T-helper 9 cell (primary cell): ENCODE data around the gene GINS3.

Experiments used
- DNase-seq: peaks from one replicate; pipeline ENCODE4 v3.0.0-alpha.2; 2020

GINS3 gene

DNA sequence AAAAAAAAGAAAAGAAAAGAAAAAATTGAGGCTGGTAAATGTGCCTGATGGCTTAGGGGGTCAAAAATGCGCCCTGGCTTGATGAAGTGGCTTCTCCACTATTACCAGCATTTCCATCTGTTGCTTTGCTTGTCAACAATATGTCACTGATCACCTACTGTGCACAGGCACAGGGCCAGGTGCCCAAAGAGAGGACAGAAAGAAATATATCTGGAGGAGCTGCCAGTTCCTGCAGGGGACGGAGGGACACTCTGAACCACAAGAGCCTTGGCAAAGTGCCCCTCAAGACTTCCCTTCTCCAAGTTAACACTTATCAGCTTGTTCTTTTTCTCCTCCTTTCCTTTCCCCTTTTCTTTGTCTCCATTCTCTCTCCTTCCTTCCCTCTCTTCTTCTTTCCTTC, 34.7 kb downstream of the GINS3 start:
- DNase-seq = no peak

DNA sequence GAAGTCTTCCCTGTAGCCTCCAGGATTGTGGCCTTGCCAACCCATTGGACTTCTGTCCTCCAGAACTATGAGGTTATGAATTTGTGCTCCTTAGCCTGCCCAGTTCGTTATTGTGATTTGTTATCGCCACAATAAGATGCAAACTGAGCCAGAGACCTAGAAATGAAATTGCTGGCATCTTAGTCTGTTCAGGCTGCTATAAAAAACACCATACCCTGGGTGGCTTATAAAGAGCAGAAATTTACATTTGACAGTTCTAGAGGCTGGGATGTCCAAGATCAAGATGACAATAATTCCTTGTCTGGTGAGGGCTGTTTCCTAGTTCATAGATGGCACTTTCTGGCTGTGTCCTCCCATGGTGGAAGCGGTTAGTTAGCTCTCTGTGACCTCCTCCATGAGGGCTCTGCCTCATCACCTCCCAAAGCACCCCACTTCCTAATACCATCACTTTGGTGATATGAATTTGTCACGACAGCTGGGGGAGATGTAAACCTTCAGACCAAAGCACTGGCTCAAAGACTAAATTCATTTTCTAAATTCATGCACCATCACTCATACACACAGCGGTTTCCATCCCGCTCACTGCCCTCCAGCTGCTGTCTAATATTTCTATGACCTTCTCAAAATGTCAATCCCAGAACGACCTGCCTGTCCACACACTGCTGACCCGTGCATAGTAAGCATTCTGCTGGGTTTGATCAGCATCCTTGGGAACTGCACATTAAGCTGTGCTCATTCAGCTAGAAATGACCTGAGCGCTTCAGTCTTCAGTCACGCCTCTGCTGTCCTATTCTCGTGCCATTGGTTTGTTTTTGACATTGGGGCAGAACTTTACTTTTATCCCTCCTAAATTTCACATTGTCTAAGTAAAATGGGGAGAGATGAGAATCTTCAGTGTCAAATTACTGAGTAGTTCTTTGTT, 36.6 kb downstream of the GINS3 start:
- DNase-seq = no peak

DNA sequence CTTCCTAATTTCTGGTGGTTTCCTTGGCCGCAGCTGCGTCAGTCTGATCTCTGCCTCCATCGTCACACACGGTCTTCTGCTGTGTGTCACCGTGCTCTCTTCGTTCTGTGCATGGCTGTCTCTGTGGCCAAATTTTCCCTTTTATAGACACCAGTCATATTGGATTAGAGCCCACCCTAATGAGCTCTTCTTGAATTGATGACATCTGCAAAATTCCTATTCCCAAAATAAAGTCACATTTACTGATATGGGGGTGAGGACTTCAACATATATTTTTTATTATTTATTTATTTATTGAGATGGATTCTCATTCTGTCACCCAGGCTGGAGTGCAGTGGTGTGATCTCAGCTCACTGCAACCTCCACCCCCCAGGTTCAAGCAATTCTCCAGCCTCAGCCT, 38.4 kb downstream of the GINS3 start:
- DNase-seq = no peak

DNA sequence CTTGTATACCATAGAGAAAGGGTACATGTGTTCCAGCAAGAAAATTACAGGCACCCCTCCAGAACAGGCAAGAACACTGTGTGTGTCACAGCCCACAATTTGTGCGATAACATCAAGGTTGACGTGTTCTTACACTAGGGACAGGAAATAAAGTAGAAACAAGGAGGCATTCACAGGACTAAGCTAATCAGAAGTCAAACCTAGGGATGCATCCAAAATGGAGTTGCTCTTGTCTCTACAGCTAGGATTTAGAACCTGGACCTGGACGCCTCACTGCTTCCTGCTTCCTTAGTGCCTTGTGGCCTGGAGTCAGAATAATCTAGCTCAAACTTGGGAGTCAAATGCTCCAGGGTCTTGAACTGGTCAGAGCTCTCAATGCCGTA, 41.3 kb downstream of the GINS3 start:
- DNase-seq = no peak

DNA sequence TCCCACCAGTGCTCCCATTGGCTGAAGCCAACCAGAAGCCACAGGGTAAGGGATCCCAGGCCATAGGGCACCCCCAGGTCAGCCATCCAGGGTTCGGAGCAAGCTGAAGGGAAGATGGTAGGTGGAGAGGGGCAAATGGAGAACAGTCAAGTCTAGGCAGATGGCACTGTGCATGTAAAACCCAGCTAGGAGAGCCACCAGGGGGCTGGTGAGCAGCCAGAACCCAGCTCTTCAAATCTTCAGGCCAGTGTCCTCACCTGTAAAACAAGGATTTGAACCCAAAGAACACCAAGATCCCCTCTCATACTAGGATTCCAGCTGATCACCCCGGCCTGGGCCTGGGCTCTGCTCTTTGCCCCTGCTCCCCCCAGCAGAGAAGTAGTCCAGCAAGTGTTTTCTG, 43.5 kb downstream of the GINS3 start:
- no peak for DNase-seq

DNA sequence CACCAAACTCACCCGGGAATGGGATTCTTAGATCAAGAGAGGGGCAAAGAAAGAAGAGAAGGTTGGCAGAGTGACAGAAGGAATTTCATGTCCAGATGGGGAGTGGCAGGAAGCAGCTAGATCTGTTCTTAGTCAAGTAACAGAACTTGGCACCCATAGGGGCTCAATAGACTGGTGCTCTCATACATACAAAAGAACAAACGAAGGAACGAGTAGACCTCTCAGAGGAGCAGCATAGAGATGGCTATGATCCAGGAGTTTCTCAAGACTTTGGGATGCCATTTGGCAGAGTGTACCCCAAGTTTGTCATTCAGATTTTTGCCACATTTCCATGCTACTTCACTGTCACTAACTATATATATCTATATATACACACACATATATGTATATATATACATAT, 47.9 kb downstream of the GINS3 start:
- no peak for DNase-seq

DNA sequence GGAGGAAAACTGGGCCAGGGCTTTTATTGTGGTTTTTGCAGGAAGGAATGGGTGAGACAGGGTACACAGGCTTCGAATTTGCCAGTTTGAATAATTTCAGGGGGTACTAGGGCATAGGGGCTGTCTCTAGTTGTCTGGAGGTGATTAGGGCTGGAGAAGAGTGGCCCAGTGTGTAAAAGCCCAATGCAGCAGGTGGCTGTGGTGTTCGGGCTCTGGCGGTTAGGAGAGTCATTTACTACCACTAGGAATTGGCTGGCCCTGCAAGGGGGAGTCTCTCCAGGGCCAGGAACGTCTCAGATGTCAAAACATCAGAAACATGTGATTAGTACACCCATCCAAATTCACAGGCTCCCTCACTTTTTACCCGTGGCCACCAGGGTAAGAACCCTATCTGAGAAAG, 50.3 kb downstream of the GINS3 start:
- no peak for DNase-seq

DNA sequence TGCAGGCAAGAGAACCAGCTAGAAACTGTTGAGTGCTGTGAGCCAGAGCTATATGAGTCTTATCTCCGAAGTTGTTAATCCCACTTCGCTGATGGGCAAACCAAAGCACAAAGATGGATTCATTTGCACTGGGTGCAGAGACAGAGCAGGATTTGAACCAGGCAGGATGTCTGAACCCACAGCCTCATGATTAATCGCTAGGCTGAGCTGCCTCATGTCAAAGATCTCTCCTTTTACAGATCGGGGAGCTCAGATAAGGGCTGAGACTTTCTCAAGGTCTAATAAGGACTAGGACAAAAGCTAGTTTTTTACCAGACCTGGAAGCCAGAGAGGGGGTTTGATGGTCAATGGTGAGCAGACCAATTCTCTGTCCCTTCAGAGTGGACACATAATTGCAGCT, 51.5 kb downstream of the GINS3 start:
- DNase-seq = no peak

DNA sequence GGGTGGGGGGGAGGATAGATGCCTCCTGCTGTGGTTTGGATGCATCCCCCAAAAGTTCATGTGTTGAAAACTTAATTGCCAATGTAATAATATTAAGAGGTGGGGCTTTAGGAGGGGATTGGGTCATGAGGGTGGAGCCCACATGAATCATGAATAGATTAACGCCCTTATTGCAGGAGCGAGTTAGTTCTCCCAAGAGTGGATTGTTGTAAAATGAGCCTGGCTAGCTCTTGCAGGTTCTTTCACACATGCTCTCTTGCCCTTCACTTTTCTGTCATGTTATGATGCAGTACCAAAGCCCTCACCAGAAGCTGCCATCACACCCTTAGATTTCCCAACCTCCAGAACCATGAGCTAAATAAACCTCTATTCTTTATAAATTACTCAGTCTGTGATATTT, 52.0 kb downstream of the GINS3 start:
- no peak for DNase-seq

DNA sequence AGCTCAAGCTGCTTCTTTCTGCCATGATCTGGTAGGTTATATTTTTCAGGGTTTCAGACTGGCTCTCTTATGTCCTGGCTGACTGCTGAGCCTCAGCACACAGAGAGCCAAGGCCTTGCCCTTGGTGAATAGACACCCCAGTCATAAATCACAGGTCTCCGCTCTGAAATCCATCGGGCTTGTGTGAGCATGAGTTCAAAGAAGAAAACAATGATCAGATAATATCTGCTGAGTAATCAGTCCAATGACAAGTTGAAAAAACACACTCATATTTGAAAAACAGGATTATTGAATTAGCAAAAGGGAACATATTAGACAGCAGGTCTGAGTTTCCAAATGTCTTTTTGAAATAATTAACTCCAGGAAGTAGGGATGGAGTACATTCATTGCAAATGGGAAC, 56.6 kb downstream of the GINS3 start:
- DNase-seq = no peak

DNA sequence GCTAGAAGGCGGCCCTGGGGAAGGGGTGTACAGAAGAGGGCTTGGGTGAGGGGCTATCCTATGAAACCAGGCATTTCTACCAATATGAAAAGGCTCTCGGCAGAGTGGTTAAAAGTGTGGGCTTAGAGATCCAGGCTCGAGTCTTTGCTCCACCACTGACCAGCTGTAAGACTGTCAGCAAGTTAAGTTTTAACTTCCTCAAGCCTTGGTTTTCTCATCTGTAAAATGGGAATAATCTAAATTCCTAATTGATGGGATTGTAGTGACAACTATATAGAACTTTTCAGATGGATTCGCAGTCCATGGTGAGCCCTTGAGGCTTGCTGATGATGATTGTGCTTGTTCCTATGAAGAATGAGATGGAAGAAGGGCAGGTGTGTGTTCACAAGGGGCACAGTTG, 57.0 kb downstream of the GINS3 start:
- DNase-seq = no peak

DNA sequence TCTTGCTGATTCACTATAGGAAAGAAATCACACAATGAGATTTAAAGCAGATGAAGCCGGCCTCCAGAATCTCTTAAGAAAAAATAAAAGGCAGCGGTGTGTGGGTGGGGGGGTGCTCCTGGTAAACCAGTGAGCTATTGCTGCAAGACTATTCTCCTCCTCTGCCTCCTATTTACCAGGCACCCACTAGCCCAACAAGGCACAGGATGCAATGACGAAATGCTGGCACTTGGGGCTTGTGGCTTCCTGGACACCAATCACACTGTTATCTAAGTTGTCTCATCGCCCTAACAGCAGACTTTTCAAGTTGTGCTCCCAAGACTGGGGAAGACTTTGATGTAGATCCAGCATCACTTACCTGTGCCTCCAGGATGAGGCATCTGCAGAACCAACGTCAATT, 57.5 kb downstream of the GINS3 start:
- DNase-seq = no peak

DNA sequence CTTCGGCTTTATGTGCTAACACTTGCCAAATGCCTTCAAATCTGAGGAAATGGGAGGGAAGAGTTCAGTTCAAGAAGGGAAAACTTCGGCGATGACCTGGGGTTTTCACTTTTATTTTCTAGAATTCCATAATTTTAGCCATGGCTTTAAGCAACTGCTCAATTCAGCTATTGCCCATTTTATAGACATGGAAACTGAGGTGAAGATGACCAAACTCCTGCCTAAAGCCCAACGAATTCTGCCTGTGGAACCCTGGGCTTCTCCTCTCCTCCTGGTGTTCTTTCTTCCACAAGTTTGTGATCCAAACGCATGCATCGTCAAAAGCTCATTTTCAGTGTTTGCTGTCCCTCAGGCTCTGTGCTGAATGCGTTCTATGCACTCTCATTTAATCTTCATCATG, 58.3 kb downstream of the GINS3 start:
- DNase-seq = no peak

DNA sequence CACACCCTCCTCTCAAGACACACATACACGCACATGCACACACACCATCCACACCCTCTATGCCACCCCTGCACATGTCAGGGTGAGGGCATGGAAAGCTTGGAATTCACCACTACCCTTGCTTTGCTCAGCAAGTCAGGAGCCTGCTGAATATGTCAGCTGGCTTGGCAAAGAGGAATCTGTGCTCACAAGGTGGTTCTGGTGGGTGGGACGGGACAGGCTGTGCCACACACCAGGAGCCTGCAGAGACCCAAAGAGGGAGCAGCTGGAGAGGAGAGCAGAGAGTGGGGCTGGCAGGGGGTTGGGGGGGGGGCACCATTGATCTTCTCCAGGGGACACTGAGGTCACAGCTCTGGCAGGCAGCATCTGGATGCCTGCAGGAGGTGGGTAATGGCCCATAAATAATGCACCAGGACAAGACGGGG, 59.0 kb downstream of the GINS3 start:
- no peak for DNase-seq

DNA sequence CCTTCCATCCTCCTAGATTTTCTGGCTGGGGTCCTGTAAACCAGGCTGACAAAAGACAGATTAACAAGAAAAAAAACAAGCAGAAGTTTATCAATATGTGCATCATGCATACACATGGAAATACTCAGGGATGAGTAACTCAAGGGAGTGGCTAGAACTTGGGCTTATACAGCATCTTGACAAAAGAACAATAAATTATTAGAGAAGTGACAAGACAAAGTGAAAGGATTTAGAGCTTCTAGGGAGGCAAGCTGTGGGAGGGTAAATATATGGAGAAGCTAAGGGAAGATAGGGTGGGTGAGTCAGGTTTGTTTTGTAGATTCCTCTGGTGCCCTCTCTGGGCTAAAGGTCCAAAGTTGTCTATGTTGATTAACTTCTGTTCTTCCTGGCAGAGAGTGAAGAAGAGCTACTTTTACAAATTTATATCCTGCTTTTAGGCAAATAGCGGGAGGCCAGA, 59.7 kb downstream of the GINS3 start:
- DNase-seq = no peak

DNA sequence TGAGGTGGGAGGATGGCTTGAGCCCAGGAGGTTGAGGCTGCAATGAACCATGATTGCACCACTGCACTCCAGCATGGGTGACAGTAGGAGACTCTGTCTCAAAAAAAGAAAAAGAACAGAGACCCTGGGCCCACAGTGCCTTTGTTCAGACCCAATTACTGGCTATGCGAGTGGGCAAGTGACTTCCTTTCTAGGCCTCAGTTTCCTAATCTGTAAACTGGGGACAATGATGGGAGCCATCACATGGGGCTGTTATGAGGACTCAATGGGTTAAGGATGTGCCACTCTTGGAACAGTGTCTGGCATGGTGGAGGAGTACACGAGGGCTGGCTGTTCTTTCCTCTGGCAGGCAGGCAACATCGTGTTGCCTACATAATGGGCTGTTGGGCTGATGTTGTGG, 60.4 kb downstream of the GINS3 start:
- DNase-seq = no peak

DNA sequence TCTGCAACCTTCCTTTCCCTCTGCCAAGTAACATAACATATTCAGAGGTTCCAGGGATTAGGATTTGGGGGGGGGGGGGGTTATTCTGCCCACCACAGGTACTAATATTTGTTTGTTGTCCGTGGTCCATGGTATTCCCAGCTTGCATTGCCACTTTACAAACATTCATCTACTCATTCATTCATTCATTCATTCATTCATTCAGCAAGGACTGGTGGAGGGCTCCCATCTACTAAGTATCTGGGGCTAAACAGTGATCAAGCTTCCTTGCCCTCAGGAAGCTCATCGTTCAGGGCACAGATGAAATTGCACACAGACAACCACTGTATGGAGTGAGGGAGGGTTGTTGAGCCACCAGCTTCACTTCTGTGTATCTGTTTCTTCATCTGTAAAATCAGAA, 61.9 kb downstream of the GINS3 start:
- no peak for DNase-seq

DNA sequence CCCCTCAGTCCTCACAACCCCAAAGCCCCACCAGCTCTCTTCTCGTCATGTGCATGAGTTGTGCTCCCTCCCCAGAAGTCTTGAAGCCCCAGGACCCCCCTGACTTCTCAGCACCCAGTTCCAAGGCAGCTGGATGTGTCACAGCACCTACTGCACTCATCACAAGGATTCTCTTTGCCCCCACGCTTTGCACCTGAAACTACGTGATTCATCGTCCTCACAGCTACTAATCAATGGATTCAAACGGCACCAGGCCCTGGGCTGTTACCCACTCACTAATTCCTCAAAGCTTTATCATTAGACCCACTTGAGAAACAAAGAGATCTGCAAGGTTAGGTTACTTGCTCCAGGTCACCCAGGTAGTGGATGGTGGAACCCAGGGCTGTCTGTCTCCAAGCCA, 62.6 kb downstream of the GINS3 start:
- DNase-seq = no peak
